Measurements from ENCODE around the gene MOB1A. TPM values are rescaled to one million over a fixed set of nuclear protein-coding genes. Genes with fewer than 3 reads are reported as not detected.

Gene MOB1A
- total RNA-seq, 1 donor from 2014 or later: 71.0 TPM

GRCh38 chr2:74103763-74104162 lies 74.9 kb downstream of the MOB1A start:
- no peak for DNase-seq

Other genes starting within 250 kb of the MOB1A start
- 10.6 TPM for gene TET3, start 194.0 kb downstream of the MOB1A start, total RNA-seq
- 38.4 TPM for gene BOLA3, start 31.0 kb downstream of the MOB1A start, total RNA-seq
- 43.8 TPM for gene MTHFD2, start 19.7 kb upstream of the MOB1A start, total RNA-seq
- 2.6 TPM for gene SLC4A5, start 164.5 kb upstream of the MOB1A start, total RNA-seq
- 103 TPM for gene DCTN1, start 201.4 kb upstream of the MOB1A start, total RNA-seq
- 1.0 TPM for gene C2orf81, start 242.7 kb upstream of the MOB1A start, total RNA-seq
- 11.2 TPM for gene WDR54, start 242.9 kb upstream of the MOB1A start, total RNA-seq

All from tongue (tissue), 2 donors.